Psoas muscle (tissue), 7 donors: ENCODE results near the gene KRABD2.

Experiments used
- ATAC-seq, 4 donors: fragments of 200-7000 bp; cut with Tn5 transposase; one replicate each; pipeline ENCODE4 v1.9.1; 2020; ENCODE audit warnings: moderate library complexity in 3 of 4, mild to moderate bottlenecking in 2 of 4
- DNase-seq, 2 donors: peaks; one replicate each; pipeline ENCODE4 v3.0.0-alpha.2; 2020
- H3K27ac ChIP-seq: fragments of 200-600 bp; one replicate; pipeline ENCODE4 v1.8.0; 2022
- H3K27me3 ChIP-seq, 3 donors: fragments of 200-600 bp in 1 of 3; one replicate each; pipeline versions ENCODE4 v1.6.1 to v1.8.0; 2013 to 2022; ENCODE audit warnings: low read length in 2 of 3, mild to moderate bottlenecking in 2 of 3, moderate library complexity in 1 of 3; ENCODE audit not compliant: insufficient read depth in 3 of 3
- H3K36me3 ChIP-seq, 2 donors: fragments of 200-600 bp in 1 of 2; one replicate each; pipeline versions ENCODE4 v1.6.1 to v1.8.0; 2013 to 2022; ENCODE audit warnings: low read depth in 1 of 2, mild to moderate bottlenecking in 1 of 2, moderate library complexity in 1 of 2; ENCODE audit not compliant: insufficient read depth in 1 of 2
- H3K4me1 ChIP-seq: fragments of 200-600 bp; one replicate; pipeline ENCODE4 v1.8.0; 2022
- H3K4me3 ChIP-seq: fragments of 200-600 bp; one replicate; pipeline ENCODE4 v1.8.0; 2022; ENCODE audit warnings: mild to moderate bottlenecking
- H3K9me3 ChIP-seq: fragments of 200-600 bp; one replicate; pipeline ENCODE4 v1.8.0; 2022
- WGBS, 3 donors: extraction: QIAGEN DNeasy Blood & Tissue Kit; methylation state at CpG; one replicate each; pipeline versions ENCODE4 v1.1.6 to v1.1.7; 2013; 5-methylcytosine and 5-hydroxymethylcytosine counted together
- intact Hi-C, 2 donors: fragments of 100-400 bp; cut with DNase I; formaldehyde crosslinking; loops; one replicate each; pipeline versions ENCODE4 v1.11.0 to v1.14.2; 2022
- TF ChIP-seq, protein P1 (sequence below): fragments of 200-600 bp; IDR thresholded peaks from one replicate; pipeline ENCODE4 v1.8.0; 2022; ENCODE audit warnings: antibody characterized with exemption
- donor health status: healthy with polysubstance abuse.
- donor health status: DM: no; HTN: no; CAD: no; lungs with moderate emphysema.
- donor health status: Bipolar disorder and iron deficiency.
- donor health status: healthy.
- donor health status: DM: yes; HTN: yes; CAD: no.
- donor health status: DM: no; HTN: no; CAD: no.
- donor health status: DM: yes; HTN: yes; CAD: no.

Gene KRABD2

GRCh38 chr17:8393470-8394231, 17.1 kb upstream of the KRABD2 start:
- H3K9me3 ChIP-seq: no peaks in the 10 kb centered on the region
- H3K27ac ChIP-seq: no peak overlapping the region
- H3K36me3 ChIP-seq: no peaks in the 10 kb centered on the region
- peaks cover 0 to 45% (median 16%) of the 10 kb centered on the region in 3 donors for H3K27me3 ChIP-seq
- intact Hi-C loops: no loop called here
- DNase-seq (no peak), ATAC-seq (no peak)
- H3K4me3 ChIP-seq: no peak overlapping the region
- TF ChIP-seq, protein P1, sequence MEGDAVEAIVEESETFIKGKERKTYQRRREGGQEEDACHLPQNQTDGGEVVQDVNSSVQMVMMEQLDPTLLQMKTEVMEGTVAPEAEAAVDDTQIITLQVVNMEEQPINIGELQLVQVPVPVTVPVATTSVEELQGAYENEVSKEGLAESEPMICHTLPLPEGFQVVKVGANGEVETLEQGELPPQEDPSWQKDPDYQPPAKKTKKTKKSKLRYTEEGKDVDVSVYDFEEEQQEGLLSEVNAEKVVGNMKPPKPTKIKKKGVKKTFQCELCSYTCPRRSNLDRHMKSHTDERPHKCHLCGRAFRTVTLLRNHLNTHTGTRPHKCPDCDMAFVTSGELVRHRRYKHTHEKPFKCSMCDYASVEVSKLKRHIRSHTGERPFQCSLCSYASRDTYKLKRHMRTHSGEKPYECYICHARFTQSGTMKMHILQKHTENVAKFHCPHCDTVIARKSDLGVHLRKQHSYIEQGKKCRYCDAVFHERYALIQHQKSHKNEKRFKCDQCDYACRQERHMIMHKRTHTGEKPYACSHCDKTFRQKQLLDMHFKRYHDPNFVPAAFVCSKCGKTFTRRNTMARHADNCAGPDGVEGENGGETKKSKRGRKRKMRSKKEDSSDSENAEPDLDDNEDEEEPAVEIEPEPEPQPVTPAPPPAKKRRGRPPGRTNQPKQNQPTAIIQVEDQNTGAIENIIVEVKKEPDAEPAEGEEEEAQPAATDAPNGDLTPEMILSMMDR: no peak
- 51 to 55% (median 52%) methylated on average over 8 of the region's 8 CpGs for WGBS, 3 donors
- H3K4me1 ChIP-seq: no peaks in the 10 kb centered on the region

DNA sequence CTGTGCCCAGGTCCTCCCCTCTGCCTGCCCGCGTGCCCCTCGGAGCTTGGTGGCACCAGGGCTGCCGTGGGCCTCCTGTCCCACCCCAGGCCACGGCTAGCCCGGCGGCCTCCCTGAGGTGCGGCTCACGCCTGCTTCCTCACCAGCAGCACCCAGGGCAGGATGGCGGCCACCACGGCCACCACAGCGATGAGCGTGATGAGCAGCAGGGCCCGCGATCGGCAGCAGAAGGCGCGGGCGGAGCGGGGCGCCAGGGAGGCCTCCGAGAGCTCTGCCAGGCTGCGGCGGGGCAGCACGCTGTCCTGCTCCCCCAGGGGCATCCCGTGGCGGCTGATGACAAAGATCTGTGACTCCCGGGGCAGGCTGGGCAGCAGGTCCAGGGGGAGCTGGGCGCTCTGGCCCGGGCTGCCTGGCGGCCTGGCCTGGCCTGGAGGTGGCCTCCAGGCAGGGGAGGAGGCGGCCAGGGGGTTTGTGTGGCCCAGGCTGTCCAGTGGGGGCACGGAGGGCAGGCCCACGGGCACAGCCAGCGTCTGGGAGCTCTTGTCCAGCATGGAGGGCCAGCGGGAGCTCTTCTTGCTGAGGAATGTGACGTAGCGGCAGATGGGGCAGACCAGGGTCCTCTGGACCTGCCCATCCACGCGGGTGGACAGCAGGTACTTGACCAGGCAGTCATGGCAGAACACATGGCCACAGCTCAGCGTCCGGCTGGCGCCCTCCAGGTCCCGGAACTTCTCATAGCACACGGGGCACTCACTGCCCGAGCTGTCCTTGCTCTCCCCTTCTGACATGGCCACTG, 16.4 kb upstream of the KRABD2 start:
- no peak for ATAC-seq
- H3K4me1 ChIP-seq: no peaks in the 10 kb centered on the region
- 80 to 82% (median 81%) methylated on average over 43 to 46 of the region's 46 CpGs for WGBS, 3 donors
- TF ChIP-seq, protein P1: no peak
- intact Hi-C loops: no loop called here
- no peaks in the 10 kb centered on the region for H3K36me3 ChIP-seq
- DNase-seq: no peak
- peaks cover 0 to 45% (median 16%) of the 10 kb centered on the region in 3 donors for H3K27me3 ChIP-seq
- H3K4me3 ChIP-seq: no peak overlapping the region
- no peaks in the 10 kb centered on the region for H3K9me3 ChIP-seq
- H3K27ac ChIP-seq: no peak overlapping the region

DNA sequence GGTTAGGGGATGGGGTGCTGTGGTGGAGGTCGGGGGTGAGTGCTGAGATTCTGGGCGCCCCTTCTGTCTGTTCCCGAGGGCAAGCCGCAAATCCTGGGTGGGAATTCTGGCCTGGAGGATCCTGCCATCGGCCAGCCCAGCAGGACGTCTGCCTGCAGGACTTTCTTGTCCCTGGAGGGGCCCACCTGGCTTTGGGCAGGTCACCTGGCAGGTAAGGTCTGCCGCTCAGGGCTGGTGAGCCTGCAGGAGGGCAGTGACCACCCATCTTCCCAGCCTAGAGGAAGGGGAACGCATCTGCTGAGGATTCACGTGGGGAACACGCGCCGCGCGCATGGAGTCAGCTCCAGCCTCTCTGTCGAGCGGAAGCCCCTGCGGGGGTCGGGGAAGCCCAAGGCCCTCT, 15.8 kb upstream of the KRABD2 start:
- 60 to 69% (median 65%) methylated on average over 15 to 18 of the region's 18 CpGs for WGBS, 3 donors
- H3K4me1 ChIP-seq: no peaks in the 10 kb centered on the region
- TF ChIP-seq, protein P1: no peak
- H3K36me3 ChIP-seq: no peaks in the 10 kb centered on the region
- peaks cover 0 to 45% (median 16%) of the 10 kb centered on the region in 3 donors for H3K27me3 ChIP-seq
- no peaks in the 10 kb centered on the region for H3K9me3 ChIP-seq
- DNase-seq (no peak), ATAC-seq (no peak)
- no peak overlapping the region for H3K4me3 ChIP-seq
- intact Hi-C loops: no loop called here
- no peak overlapping the region for H3K27ac ChIP-seq

GRCh38 chr17:8391711-8392110, 15.2 kb upstream of the KRABD2 start:
- Histone ChIP-seq H3K27me3 (peaks cover 0 to 40% (median 16%) of the 10 kb centered on the region in 3 donors), H3K36me3 (no peaks in the 10 kb centered on the region), H3K4me3 (no peak overlapping the region), H3K4me1 (no peaks in the 10 kb centered on the region), H3K9me3 (no peaks in the 10 kb centered on the region), H3K27ac (no peak overlapping the region)
- ATAC-seq (no peak), DNase-seq (no peak)
- WGBS, 3 donors: 20 to 25% (median 20%) methylated on average over 9 of the region's 9 CpGs
- TF ChIP-seq, protein P1: no peak
- intact Hi-C loops: no loop called here
